IPS DF 19.7 (cell line): ENCODE results near the gene BDNF.

Experiments used
- DNase-seq: peaks from one replicate; pipeline ENCODE4 v3.0.0-alpha.2; 2013; ENCODE audit warnings: low read depth, low spot score

BDNF gene

DNA sequence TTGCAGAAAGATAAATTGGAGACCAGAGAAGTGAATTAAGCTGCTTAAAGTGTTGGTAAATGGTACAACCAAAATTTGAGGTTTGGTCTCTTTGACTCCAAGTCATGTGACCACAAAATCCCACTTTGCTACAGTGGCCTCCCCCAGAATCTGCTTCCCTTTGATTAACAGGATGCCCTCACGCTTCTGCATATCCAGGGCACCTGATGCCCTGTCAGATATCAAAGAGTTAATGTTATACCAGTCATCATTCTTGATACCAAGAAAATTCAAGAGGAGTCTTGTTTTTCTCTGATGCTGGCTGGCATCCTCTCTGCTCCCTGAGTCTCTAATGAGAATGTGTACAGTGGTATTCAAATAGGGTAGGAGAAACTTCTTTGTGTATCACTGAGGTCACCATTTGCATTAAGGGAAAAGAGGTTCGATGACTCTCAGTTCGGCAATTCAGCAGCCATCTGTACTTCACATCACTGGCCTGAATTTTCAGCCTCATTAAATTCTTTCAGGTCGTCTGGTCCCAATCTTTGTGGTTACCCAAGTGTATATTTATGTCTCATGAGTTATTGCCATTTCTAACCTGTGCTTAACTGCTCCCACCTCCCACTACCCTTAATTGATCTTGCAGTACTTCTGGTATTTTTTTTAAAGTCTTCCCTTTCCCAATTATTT is 73.9 kb downstream of the BDNF start:
- DNase-seq, result no peak

GRCh38 chr11:27625347-27625912 is 74.8 kb downstream of the BDNF start:
- no peak for DNase-seq

GRCh38 chr11:27623945-27624523 is 76.2 kb downstream of the BDNF start:
- no peak for DNase-seq

- no peak for DNase-seq
Observed at GRCh38 chr11:27622541-27623300, 77.5 kb downstream of the BDNF start.

GRCh38 chr11:27621405-27622161 is 78.7 kb downstream of the BDNF start:
- no peak for DNase-seq

DNA sequence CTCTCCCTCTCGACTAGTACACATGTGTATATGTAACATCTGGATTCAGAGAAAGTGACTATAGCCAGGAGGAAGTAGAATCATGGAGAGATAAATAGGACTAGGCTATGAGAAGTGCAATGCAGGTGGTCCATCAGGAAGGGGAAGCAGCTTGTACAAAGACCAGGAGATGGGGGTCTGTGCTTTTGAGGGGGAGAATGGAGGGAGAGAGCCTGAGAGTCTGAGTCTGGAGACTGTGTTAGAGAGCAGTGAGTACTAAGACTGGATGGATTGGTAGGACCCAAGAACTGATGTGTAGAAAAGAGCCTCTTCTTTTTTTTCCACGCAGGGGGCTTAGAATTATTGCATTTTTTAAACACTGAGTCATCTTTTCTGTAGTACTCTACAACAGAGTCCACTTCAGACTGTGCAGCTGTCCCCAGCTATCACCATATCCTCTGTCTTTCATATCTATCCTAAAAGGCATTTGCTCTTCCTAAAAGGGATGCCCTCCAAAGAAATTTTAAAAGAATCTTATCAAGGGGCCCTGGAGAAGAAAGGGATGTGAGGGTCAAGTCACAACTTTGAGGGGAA is 80.4 kb downstream of the BDNF start:
- DNase-seq, result no peak

DNA sequence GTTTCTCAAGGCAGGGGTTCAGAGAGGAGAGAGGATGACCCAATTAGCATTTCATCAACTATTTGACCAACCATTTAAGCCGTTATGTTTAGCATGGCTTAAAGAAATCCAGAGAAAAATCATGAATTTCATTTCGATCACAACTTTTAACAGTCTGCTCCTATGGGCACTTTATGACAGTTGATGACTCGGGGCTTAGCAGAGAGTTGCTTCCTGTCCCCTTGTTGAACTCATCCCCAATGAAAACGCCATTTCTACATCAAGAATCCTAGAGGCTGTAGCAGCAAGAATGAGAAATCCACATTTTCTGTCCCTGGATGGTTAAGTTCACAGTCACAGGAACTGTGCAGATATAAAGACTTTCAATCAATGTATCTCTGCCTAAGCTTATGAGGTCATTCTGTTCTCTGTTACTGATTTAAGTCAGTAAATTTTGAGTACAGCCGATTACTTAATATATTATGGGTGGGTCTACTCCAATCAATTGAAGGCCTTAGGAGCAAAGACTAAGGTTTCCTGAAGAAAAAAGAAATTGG is 81.1 kb downstream of the BDNF start:
- no peak for DNase-seq

- DNase-seq, result no peak
Observed at GRCh38 chr11:27618281-27618915, 81.9 kb downstream of the BDNF start.

- DNase-seq, result no peak
Observed at GRCh38 chr11:27616711-27617110, 83.5 kb downstream of the BDNF start.

- DNase-seq, result no peak
Observed at GRCh38 chr11:27615833-27616232, 84.4 kb downstream of the BDNF start.

DNA sequence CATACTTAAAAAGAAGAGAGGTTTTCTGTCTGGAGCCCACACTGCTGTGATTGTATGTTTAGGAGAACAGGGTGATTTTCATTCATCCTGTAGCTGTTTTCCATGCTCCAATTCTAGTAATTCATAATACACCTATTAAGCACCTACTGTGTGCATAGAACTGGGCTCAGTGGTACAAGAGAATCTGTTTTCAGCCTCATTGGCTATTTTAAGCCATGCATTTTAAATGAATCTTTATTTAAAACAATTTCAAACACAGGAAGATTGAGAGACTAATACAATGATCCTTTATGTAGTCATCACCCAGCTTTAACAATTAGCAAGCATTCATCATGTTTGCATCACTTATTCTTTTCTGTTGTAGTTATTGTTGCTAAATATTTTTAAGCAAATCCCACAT is 86.2 kb downstream of the BDNF start:
- no peak for DNase-seq

DNA sequence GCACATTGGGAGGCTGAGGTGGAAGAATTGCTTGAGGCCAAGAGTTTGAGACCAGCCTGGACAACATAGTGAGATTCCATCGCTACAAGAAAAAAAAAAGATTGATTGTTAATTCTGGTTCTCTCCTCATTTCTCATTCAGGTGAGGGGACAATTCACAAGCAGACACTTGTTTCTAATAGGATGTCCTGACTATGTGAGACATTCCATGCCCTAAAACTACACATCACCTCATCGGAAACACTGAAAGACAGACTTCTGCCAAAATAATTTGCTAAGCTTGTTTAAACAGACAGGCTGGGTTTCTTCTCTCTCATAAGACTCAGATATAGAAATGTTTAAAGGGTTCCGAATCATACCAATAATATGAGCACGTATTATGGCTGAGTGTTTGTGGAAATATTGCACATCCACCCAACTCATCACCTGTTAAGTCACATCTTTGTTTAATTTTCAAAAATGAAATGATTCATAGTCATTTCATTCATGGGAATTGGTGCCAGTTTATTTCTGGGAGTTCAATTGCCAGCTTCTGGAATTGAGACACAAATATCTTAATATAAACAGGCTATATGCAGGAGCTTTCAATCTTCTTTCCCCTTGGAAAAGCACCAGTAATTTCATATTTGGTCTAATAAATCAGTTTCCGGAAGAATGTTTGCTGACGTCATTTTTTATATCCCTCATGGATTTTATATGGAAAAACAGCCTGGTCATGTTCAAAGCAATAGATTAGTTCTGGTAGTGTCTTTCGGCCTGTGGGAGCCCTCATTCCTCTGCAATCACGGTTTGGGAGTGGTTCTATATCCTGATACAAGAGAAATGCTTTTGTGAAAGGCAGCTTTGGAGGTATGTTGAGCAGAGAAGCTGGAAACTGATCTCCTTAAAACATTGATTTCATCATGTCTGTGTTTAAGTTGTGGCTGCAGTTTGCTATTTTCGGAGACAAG is 87.0 kb downstream of the BDNF start:
- no peak for DNase-seq

DNA sequence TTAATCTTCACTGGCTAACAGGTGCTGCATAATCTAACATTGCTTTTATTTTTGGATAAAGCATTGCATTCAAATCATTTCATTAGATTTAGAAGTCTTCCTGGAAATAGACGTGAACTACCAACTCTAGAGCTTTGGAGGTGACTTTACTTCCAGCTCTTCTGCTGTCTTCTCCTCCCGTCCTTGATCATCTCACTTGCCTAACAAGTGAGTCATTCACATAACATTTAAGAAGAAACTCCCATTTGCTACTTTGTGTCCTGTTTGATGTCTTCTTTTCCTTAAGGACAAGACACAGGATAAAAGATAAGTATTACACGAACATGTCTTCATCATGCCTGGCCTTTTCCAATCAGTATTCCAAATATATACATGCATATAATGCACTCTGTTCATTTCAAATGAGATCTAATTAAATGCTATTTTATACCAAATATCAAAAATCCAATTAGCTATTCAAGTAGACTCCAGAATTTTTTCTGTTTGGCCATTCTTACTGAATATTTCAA is 88.3 kb downstream of the BDNF start:
- no peak for DNase-seq

DNA sequence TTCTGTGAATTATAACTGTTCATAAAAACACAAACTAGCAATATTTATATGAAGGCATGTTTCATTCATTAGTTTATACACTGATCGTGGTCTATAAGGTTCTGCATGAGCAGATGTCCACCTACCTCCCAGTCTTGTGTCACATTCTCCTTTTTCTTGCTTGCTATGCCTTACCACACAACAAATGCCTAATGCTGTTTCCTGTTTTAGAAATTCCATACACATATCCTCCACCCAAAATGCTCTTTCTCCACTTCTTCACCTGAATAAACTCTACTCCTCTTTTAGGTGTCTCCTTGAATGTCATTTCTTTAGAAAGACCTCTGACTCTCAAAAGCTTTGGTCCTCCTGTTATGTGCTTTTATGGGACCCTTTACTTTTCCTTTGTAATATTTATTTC is 88.9 kb downstream of the BDNF start:
- DNase-seq, result no peak

DNA sequence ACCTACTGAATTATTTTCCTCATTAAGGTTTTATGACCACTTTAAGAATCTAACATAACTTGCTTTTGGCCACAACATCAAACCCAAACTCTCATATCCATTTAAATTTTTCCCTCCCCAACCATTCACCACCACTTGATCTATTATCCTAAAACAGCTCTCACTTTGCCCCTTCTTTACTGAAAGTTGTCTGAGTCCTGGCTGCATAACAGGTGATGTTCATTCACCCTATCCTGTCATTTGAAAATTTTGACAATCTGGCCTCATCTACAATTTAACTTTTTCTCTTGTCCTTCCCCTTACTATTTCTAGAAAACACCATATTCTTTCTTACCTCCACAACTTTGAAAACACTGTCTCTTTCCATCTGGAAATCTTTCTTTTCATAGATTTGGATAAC is 89.3 kb downstream of the BDNF start:
- no peak for DNase-seq

DNA sequence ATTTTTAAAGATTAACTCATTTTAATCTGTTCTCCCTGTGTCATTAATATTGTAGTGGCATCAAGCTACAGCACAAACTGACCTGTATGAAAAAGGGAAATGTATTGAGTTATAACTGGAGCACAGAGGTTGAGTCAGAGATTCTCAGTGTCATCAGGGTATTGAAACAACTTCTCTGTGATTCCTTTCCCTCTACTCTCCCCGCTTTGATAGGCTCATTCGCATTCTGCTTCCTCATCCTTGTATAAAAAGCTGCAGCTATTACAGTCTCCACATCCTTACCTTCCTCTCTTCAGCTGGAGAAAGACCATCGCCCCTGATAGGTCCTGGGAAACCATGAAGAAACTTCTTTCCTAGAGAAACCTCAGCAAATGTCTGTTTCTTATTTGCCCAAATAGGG is 90.0 kb downstream of the BDNF start:
- DNase-seq, result no peak

DNA sequence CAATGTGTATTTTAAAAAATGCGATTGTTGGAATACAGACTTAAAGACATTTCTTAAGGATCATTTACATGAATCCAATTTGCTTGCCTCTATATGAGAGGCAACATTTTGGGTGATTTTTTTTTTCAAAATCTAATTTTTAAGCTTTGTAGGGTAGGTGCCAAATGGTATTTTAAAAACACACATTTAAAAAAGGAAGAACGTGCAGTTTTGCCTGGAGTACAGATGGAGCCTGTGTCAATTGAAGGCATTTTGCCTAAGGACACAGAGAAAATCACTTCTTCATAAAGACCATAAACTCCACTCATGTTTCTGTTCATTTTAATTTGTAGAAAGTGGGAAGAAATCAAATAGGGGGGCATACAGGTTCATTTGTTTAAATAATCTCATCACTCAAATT is 91.3 kb downstream of the BDNF start:
- DNase-seq, result no peak

- DNase-seq, result no peak
Observed at GRCh38 chr11:27605422-27605821, 94.8 kb downstream of the BDNF start.
